HG02588 (cell line): ENCODE measurements around the gene QKI.
"Not testable (repeated sequence)": the region's sequence is repeated elsewhere in the genome, so short reads cannot be mapped to it uniquely, and the experiment has no call there.

Experiments
- ATAC-seq: cut with Tn5 transposase; IDR thresholded peaks from one replicate; pipeline ENCODE4 v1.9.1; 2021; ENCODE audit warnings: mild to moderate bottlenecking, moderate library complexity; ENCODE audit not compliant: unreplicated experiment

QKI gene

DNA sequence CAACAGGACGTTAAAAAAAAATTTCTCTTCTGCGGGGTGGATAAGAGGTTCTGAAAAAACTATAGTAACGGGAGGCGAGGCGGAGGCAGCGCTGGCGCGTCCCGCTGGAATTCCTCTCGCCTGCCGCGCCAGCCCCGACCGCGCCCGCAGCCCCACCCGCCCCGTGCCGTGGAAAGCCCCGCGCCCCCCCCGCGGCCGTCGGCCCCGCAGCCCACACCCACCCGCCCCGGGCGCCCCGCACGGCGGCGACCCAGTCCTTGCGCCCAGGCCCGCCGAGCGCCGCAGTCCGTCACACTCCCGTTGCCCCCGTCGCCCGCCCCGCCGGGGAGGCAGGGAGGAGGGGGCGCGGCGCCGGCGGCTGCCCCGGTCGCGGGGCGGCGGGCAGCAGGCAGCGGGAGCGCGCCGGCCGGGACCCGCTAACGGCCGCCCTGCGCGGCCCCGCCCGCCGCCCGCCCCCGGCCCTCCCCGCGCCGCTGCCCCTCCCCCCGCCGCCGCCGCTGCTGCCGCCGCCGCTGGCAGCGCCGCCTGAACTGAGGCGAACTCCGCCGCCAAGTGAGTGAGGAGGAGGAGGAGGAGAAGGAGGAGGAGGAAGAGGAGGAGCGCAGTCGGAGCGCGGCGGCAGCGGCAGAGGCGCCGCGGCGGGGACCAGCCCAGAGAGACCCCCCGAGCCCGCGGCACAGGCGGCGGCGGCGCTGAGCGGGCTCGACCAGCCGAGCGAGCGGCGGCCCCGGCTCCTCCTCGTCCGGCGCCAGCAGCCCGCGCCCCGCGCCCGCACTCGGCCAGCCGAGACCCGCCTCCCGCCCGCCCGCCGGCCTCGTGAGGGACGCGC, at the start of gene QKI:
Gene QKI (plus strand): TSS at position 602 of the 829 bp plus-strand sequence. CDS start 476 bp downstream, outside the sequence.
- ATAC-seq = peak; percentile 39

- no peak for ATAC-seq
These were observed 48.2 kb upstream of the QKI start for GRCh38 chr6:163366288-163366687.

DNA sequence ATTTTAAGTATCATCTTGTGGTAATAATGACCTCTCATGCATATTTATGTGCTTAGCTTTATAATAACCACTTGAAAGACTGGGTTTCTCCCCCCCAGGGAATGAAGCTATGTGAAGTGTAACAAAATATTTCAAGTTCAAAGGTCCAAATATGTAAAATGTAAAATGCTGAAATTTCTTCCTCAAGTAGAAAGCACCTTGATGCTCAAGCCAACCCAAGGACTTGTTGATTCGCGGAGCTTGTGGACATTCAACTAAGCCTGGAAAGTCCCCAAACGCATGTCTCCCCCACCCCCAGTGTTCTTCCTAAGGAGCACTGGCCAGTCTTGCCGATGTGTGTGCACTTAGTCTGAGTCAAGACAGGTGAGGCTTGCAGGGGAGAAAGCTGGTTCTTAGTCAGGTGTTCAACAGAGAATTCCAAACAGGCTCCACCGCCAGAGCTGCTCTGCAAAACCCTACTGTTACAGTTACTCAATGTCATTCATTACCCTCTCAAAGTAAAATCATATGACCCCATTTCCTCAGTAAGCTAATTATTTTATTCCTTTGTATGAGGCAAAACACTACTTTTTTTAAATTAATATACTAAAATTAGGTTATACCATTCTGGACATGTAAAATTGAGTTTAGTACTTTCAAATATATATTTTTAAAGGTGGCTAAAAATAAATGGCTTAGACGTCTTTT, 46.9 kb upstream of the QKI start:
- no peak for ATAC-seq

DNA sequence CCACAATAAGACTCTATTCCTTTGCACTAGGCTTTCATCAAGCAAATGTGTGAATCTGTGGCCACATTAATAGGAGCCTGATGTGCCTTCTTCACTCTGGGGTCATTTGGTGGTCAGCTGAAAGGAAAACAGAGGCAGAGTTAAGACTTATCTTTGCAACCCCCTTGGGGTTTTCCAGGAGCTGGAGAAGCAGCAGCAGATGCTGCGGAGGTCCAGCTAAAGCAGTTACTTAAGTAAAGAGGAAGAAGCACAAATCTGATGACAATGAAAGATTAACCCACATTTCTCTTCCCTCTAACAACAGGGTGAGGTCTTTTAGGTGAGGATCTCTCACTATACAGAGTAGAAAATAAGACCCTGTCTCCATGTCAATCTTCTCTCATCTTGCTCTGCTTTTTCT, 45.4 kb upstream of the QKI start:
- no peak for ATAC-seq

GRCh38 chr6:163369628-163370365, 44.7 kb upstream of the QKI start:
- ATAC-seq = no peak

- no peak for ATAC-seq
These were observed 43.9 kb upstream of the QKI start for GRCh38 chr6:163370464-163371117.

- no peak for ATAC-seq
These were observed 43.4 kb upstream of the QKI start for GRCh38 chr6:163371129-163371528.

GRCh38 chr6:163373240-163373639, 41.3 kb upstream of the QKI start:
- no peak for ATAC-seq

DNA sequence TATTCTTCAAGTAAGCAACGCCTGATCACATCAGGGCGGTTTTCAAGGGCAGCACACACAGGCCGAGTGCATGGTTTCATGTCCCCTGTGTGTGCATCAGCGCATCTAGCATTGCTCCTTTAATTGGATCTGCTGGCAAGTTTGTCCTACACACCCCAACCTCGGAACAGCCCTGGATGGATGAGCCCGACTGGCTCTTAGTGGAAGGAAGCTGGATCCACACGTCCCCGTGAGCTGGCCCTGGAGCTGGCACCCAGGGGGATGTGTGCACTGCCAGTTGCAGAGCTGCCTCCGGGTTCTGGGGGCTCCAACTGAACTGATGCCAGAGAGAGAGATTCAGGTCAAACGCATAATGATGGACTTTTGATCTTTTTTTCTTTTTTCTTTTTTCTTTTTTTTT, 39.2 kb upstream of the QKI start:
- no peak for ATAC-seq

- ATAC-seq = no peak
These were observed 38.3 kb upstream of the QKI start for GRCh38 chr6:163376187-163376586.

GRCh38 chr6:163377561-163377960, 37.0 kb upstream of the QKI start:
- ATAC-seq = no peak

DNA sequence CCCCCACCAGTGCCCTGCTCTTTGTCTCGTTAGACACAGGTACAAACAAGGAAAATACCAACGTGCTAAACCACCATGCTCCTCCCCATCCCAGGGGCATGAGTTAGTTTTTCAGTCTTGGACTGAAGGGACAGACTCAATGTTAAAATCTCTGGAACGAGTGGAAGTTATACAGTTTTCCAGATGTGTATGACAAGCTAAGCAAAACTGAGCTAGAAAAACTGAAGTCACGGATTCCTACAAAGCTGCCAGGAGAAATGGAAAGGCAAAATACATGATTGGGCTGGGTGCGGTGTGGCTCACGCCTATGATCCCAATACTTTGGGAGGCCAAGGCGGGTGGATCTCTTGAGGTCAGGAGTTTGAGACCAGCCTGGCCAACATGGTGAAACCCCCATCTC, 34.3 kb upstream of the QKI start:
- ATAC-seq = no peak

DNA sequence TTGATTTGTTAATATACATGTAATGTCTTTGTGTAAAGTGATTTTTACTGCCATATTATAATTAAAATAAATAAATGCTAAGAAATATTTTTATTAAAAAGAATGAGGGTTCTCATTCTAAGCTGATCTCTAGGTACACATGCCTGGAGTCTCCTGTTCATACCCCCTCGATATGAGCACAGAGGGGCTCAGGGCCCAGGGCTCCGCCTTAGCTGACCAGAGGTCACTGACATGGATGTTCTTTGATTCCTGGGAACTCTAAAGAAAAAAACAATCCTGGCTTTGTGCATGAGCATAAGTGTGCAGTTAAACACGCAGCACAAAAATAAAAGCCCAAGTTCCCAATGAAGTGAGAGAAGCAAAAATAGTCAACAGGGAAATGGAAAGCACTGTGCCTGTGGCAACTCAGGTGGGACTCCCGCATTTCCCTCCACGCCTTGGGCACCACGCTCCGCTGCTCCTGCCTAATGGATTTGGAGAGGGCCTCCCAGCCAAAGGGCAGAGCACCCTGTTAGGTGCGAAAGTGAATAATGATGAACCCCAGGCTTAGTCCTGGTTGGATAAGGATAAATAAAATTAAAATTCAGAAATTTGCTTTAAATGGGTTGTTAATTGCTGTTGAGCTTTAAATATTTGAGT, 33.3 kb upstream of the QKI start:
- no peak for ATAC-seq

- ATAC-seq = not testable (repeated sequence)
These were observed 31.1 kb upstream of the QKI start for GRCh38 chr6:163383396-163383795.

DNA sequence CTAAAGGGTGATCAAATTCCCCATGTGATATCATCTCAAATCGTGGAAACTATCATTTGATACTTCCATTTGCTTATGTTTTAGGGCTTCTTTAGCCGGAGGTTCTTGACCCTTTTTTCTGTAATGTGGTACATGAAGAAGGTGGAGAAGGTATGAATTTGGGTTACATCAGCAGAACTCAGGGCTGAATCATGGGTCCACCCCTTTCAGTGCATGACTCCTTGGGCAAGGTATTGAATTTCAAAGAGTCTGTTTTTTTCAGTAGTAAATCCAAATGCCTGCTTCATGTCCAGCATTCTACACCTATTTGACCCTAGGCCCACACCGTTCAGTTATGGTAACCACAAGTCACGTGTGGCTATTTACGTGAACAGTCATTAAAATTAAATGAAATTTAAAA, 30.6 kb upstream of the QKI start:
- no peak for ATAC-seq

- no peak for ATAC-seq
These were observed 30.0 kb upstream of the QKI start for GRCh38 chr6:163384510-163384909.

- ATAC-seq = not testable (repeated sequence)
These were observed 29.0 kb upstream of the QKI start for GRCh38 chr6:163385503-163385902.

DNA sequence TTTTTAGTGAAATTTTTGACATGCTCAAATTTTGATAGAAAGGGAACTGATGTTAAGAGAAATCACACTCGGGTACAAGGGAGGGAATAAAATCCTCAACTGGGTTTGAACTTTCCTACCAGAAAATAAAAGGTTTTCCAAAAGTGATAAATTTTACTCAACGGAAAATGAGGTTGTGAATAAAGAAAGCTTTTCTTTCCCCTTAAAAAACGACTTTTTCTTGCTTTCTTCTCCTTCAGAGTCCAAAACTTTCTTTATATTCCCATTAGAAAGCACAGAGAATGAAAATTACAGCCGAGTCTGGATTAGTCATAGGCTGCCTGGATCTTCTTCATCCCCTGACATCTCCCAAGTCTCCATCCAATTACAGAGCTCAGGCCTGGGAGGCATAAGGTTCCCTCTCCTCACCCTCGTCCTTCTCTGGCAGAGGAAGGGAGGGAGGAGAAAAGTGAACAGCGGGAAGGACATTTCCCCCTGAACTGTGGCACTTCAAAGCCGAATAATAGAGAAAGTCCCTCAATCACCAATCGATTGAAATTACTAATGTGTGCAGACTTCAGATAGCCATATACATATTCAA, 28.1 kb upstream of the QKI start:
- ATAC-seq = no peak

GRCh38 chr6:163387317-163387716, 27.2 kb upstream of the QKI start:
- no peak for ATAC-seq

DNA sequence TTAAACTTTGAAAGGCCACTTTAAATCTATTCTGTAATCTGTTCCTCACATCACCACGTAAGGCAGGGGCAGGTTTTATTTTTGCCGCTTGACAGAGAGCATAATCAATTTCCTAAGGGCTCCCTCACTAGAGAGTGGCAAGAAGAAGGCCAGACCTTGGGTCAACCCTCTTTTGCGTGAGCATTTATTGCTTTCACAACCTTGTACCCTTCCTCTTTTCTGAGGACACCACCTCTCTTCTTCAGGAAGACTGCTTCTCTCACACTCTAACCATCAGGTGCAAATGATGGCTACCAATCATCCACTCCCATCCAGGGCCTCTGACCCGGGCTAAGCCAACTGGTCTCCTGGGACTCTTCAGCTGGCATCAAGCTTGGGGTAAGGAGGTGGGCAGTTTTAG, 25.2 kb upstream of the QKI start:
- no peak for ATAC-seq
